ENCODE measurements around the gene SETD6.

DNA sequence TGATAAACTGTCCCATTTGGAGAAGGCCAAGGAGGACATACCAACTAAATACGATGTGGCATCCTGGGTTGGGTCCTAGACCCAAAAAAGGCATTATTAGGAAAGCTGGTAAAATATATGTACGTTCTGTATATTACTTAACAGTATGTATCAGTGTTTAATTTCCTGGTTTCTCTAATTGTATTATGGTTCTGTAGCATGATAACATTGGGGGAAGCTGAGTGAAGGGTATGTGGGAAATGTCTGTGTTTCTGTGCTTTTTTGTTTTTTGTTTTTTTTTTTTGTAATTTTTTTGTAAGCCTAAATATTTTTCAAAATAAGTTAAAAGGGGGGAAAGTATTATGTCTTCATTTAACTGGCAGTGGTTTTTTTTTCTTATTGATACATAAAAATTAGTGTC, 36.9 kb upstream of the SETD6 start:
- TF ChIP-seq, protein P1, sequence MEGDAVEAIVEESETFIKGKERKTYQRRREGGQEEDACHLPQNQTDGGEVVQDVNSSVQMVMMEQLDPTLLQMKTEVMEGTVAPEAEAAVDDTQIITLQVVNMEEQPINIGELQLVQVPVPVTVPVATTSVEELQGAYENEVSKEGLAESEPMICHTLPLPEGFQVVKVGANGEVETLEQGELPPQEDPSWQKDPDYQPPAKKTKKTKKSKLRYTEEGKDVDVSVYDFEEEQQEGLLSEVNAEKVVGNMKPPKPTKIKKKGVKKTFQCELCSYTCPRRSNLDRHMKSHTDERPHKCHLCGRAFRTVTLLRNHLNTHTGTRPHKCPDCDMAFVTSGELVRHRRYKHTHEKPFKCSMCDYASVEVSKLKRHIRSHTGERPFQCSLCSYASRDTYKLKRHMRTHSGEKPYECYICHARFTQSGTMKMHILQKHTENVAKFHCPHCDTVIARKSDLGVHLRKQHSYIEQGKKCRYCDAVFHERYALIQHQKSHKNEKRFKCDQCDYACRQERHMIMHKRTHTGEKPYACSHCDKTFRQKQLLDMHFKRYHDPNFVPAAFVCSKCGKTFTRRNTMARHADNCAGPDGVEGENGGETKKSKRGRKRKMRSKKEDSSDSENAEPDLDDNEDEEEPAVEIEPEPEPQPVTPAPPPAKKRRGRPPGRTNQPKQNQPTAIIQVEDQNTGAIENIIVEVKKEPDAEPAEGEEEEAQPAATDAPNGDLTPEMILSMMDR (conservative IDR thresholded peaks at IDR 0.05; ENCODE audit: low read depth, low read length), result no peak
- TF ChIP-seq EZH2phosphoT487 (IDR thresholded peaks at IDR 0.05; ENCODE audit: borderline replicate concordance, low read length) (no peak), EZH2 (IDR thresholded peaks at IDR 0.05; ENCODE audit: low read length, unreplicated experiment) (no peak)

Measured in PC-3 (cell line).